GM12801 (cell line): ENCODE results near the gene RAD51B.

ENCODE experiments used
- CTCF ChIP-seq: IDR thresholded peaks from one replicate; pipeline ENCODE4 v1.5.1; 2011; ENCODE audit warnings: control low read depth; ENCODE audit not compliant: insufficient read length; ENCODE audit errors: extremely low read depth

RAD51B gene

GRCh38 chr14:68668028-68668427 is 848.4 kb downstream of the RAD51B start:
- no peak for TF ChIP-seq CTCF

- TF ChIP-seq CTCF, result no peak
These were observed 849.0 kb downstream of the RAD51B start for GRCh38 chr14:68668531-68668930.

GRCh38 chr14:68669111-68669511 is 849.5 kb downstream of the RAD51B start:
- TF ChIP-seq CTCF, result no peak

GRCh38 chr14:68669603-68670358 is 850.2 kb downstream of the RAD51B start:
- TF ChIP-seq CTCF, result no peak

GRCh38 chr14:68670359-68670715 is 850.8 kb downstream of the RAD51B start:
- no peak for TF ChIP-seq CTCF

- TF ChIP-seq CTCF, result no peak
These were observed 852.3 kb downstream of the RAD51B start for GRCh38 chr14:68671909-68672308.

GRCh38 chr14:68672609-68673285 is 853.2 kb downstream of the RAD51B start:
- no peak for TF ChIP-seq CTCF
